ENCODE data around the gene LRIG2. TPM values are rescaled to one million over a fixed set of nuclear protein-coding genes. Genes with fewer than 3 reads are reported as not detected.
A peak's percentile ranks its signal among the peaks of the same experiment; 100 is the strongest.
"Not testable (repeated sequence)": the region's sequence is repeated elsewhere in the genome, so short reads cannot be mapped to it uniquely, and the experiment has no call there.

Gene LRIG2
- total RNA-seq, 1 donor from 2014 or later: 4.9 TPM

- DNase-seq (ENCODE audit: low spot score) (no peak), ATAC-seq (peak; percentile 77)
These were observed 52.5 kb downstream of the LRIG2 start for GRCh38 chr1:113125517-113125916.

- DNase-seq (ENCODE audit: low spot score) (no peak), ATAC-seq (peak; percentile 80)
These were observed 53.2 kb downstream of the LRIG2 start for GRCh38 chr1:113126207-113126606.

- ATAC-seq: no peak
These were observed 55.1 kb downstream of the LRIG2 start for GRCh38 chr1:113128116-113128515.

GRCh38 chr1:113129529-113130185 is 56.7 kb downstream of the LRIG2 start:
- ATAC-seq (no peak), DNase-seq (ENCODE audit: low spot score) (no peak)

More at GRCh38 chr1:113128116-113128515, 55.1 kb downstream of the LRIG2 start:
- DNase-seq (ENCODE audit: low spot score): no peak

- ATAC-seq (no peak), DNase-seq (ENCODE audit: low spot score) (no peak)
These were observed 60.0 kb downstream of the LRIG2 start for GRCh38 chr1:113133038-113133437.

GRCh38 chr1:113133759-113134158 is 60.8 kb downstream of the LRIG2 start:
- ATAC-seq (no peak), DNase-seq (ENCODE audit: low spot score) (no peak)

- DNase-seq (ENCODE audit: low spot score) (no peak), ATAC-seq (no peak)
These were observed 62.5 kb downstream of the LRIG2 start for GRCh38 chr1:113135460-113135859.

- ATAC-seq: no peak
- no peak for DNase-seq (ENCODE audit: low spot score)
These were observed 63.5 kb downstream of the LRIG2 start for GRCh38 chr1:113136476-113136875.

GRCh38 chr1:113137563-113137962 is 64.6 kb downstream of the LRIG2 start:
- ATAC-seq (no peak), DNase-seq (ENCODE audit: low spot score) (no peak)

- ATAC-seq (no peak), DNase-seq (ENCODE audit: low spot score) (no peak)
These were observed 65.8 kb downstream of the LRIG2 start for GRCh38 chr1:113138778-113139177.

GRCh38 chr1:113140176-113140575 is 67.2 kb downstream of the LRIG2 start:
- ATAC-seq: no peak
- DNase-seq (ENCODE audit: low spot score): no peak

GRCh38 chr1:113140588-113141446 is 67.8 kb downstream of the LRIG2 start:
- DNase-seq (ENCODE audit: low spot score): peak; percentile 66
- peak; percentile 97 for ATAC-seq

- DNase-seq (ENCODE audit: low spot score): no peak
- ATAC-seq: no peak
These were observed 68.9 kb downstream of the LRIG2 start for GRCh38 chr1:113141650-113142473.

GRCh38 chr1:113142791-113143190 is 69.8 kb downstream of the LRIG2 start:
- DNase-seq (ENCODE audit: low spot score) (no peak), ATAC-seq (no peak)

GRCh38 chr1:113146242-113147072 is 73.5 kb downstream of the LRIG2 start:
- ATAC-seq (no peak), DNase-seq (ENCODE audit: low spot score) (no peak)

- no peak for ATAC-seq
- DNase-seq (ENCODE audit: low spot score): no peak
These were observed 74.2 kb downstream of the LRIG2 start for GRCh38 chr1:113147073-113147625.

GRCh38 chr1:113147826-113148225 is 74.8 kb downstream of the LRIG2 start:
- DNase-seq (ENCODE audit: low spot score) (no peak), ATAC-seq (no peak)

GRCh38 chr1:113150494-113150893 is 77.5 kb downstream of the LRIG2 start:
- not testable (repeated sequence) for ATAC-seq; DNase-seq (ENCODE audit: low spot score)

- ATAC-seq (peak; percentile 96), DNase-seq (ENCODE audit: low spot score) (peak; percentile 65)
These were observed 80.3 kb downstream of the LRIG2 start for GRCh38 chr1:113153116-113153803.
